BJ (cell line): ENCODE data around the gene OSBPL1A. TPM values are rescaled to one million over a fixed set of nuclear protein-coding genes. Genes with fewer than 3 reads are reported as not detected.

Experiments used
- CTCF ChIA-PET: fragments of 350-600 bp; formaldehyde crosslinking; extraction: SDS; loops from one replicate; lab custom pipeline; 2021; ENCODE audit warnings: antibody characterized with exemption, inconsistent platforms; lab: Yijun Ruan, JAX
- POLR2A ChIA-PET: fragments of 300-600 bp; sonication (Branson Sonifier 250); formaldehyde crosslinking; extraction: SDS; loops from one replicate; lab custom pipeline; 2021; ENCODE audit warnings: antibody characterized with exemption; lab: Charles Lee
- DNase-seq: peaks from one replicate; pipeline ENCODE4 v3.0.0-alpha.2; 2011; ENCODE audit warnings: low read depth
- H3K27me3 ChIP-seq: 2 replicates; pipeline ENCODE4 v1.6.0; 2011; ENCODE audit warnings: low read length; ENCODE audit not compliant: control insufficient read depth, insufficient read depth
- H3K36me3 ChIP-seq: 2 replicates; pipeline ENCODE4 v1.5.1; 2011; ENCODE audit warnings: low read length; ENCODE audit not compliant: control insufficient read depth, insufficient read depth
- H3K4me3 ChIP-seq: 2 replicates; pipeline ENCODE4 v1.5.1; 2011; ENCODE audit warnings: low read depth, mild to moderate bottlenecking, control low read depth, low read length
- CTCF ChIP-seq: IDR thresholded peaks from 2 replicates; pipeline ENCODE4 v1.5.1; 2011; ENCODE audit warnings: low read depth, mild to moderate bottlenecking, control low read depth, inconsistent platforms, low read length, moderate library complexity; ENCODE audit not compliant: insufficient read depth
- polyA plus RNA-seq: library from polyadenylated mRNA; depleted of rRNA; stranded (reverse); fragments of >200 nt; gene quantifications from 2 replicates; pipeline ENCODE4 v1.2.3, GENCODE V29; 2011

Gene OSBPL1A
- polyA plus RNA-seq, 1 experiment = 20.1 TPM

GRCh38 chr18:24315170-24315569 is 82.5 kb downstream of the OSBPL1A start:
- no peak overlapping the region for H3K4me3 ChIP-seq
- no peaks in the 10 kb centered on the region for H3K27me3 ChIP-seq
- no peaks in the 10 kb centered on the region for H3K36me3 ChIP-seq
- CTCF ChIA-PET = interaction anchor here (0.7 kb wide), 1 partner anchor 12 kb away, joined by 3 read pairs; no protein-coding TSS in a partner anchor
- TF ChIP-seq CTCF = no peak
- DNase-seq = no peak
- POLR2A ChIA-PET = no interaction called here

- no peak overlapping the region for H3K4me3 ChIP-seq
- DNase-seq = no peak
- no peaks in the 10 kb centered on the region for H3K36me3 ChIP-seq
- H3K27me3 ChIP-seq = no peaks in the 10 kb centered on the region
- ChIA-PET CTCF (no interaction called here), POLR2A (no interaction called here)
- no peak for TF ChIP-seq CTCF
Measured at GRCh38 chr18:24306201-24306600, 91.4 kb downstream of the OSBPL1A start.

- no peak for DNase-seq
- CTCF ChIA-PET = no interaction called here
- no peaks in the 10 kb centered on the region for H3K27me3 ChIP-seq
- H3K4me3 ChIP-seq = no peak overlapping the region
- no peak for TF ChIP-seq CTCF
- POLR2A ChIA-PET = no interaction called here
- H3K36me3 ChIP-seq = no peaks in the 10 kb centered on the region
Measured at GRCh38 chr18:24300703-24301102, 96.9 kb downstream of the OSBPL1A start.

- ChIA-PET CTCF (interaction anchor here (0.8 kb wide), 1 partner anchor 17 kb away, joined by 3 read pairs; no protein-coding TSS in a partner anchor), POLR2A (interaction anchor here (0.6 kb wide), 1 partner anchor 37 kb away, joined by 3 read pairs; no protein-coding TSS in a partner anchor)
- no peak for DNase-seq
Measured at GRCh38 chr18:24296276-24296675, 101.3 kb downstream of the OSBPL1A start.

GRCh38 chr18:24293254-24293653 is 104.4 kb downstream of the OSBPL1A start:
- no peak for TF ChIP-seq CTCF
- Histone ChIP-seq H3K27me3 (no peaks in the 10 kb centered on the region), H3K36me3 (no peaks in the 10 kb centered on the region), H3K4me3 (no peak overlapping the region)
- no peak for DNase-seq
- POLR2A ChIA-PET = no interaction called here
- CTCF ChIA-PET = no interaction called here

More at GRCh38 chr18:24296276-24296675, 101.3 kb downstream of the OSBPL1A start:
- Histone ChIP-seq H3K36me3 (no peaks in the 10 kb centered on the region), H3K27me3 (no peaks in the 10 kb centered on the region), H3K4me3 (no peak overlapping the region)
- no peak for TF ChIP-seq CTCF
